ENCODE data around the gene SHISA9. TPM values are rescaled to one million over a fixed set of nuclear protein-coding genes. Genes with fewer than 3 reads are reported as not detected.

SHISA9 gene
- total RNA-seq, 1 experiment from 2014 or later = not detected

DNA sequence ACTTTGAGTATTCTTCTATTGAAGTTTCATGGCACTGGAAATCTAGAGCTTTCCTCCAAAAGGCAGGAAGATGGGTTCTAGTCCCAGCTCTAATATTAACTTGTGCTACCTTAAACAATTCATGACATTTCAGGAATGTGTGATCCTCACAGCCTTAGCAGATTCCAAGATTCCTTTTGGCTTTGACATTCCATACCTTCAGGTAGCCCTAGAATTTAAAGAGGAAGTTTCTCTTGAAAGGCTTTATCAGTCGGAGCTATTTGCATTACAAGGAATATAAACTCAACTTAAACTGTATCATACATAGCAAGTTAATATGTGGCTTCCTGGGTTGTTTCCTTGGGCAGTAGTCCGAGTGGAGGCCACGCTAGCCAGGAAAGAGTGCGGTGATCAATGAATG, 330.0 kb downstream of the SHISA9 start (continued):
- TF ChIP-seq, protein P1, sequence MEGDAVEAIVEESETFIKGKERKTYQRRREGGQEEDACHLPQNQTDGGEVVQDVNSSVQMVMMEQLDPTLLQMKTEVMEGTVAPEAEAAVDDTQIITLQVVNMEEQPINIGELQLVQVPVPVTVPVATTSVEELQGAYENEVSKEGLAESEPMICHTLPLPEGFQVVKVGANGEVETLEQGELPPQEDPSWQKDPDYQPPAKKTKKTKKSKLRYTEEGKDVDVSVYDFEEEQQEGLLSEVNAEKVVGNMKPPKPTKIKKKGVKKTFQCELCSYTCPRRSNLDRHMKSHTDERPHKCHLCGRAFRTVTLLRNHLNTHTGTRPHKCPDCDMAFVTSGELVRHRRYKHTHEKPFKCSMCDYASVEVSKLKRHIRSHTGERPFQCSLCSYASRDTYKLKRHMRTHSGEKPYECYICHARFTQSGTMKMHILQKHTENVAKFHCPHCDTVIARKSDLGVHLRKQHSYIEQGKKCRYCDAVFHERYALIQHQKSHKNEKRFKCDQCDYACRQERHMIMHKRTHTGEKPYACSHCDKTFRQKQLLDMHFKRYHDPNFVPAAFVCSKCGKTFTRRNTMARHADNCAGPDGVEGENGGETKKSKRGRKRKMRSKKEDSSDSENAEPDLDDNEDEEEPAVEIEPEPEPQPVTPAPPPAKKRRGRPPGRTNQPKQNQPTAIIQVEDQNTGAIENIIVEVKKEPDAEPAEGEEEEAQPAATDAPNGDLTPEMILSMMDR (IDR thresholded peaks at IDR 0.05 in 2 of 3, conservative IDR thresholded peaks at IDR 0.05 in 1 of 3; ENCODE audit: borderline replicate concordance in 1 of 3, insufficient read depth in 1 of 3, low read depth in 2 of 3, low read length in 2 of 3) = no peak

DNA sequence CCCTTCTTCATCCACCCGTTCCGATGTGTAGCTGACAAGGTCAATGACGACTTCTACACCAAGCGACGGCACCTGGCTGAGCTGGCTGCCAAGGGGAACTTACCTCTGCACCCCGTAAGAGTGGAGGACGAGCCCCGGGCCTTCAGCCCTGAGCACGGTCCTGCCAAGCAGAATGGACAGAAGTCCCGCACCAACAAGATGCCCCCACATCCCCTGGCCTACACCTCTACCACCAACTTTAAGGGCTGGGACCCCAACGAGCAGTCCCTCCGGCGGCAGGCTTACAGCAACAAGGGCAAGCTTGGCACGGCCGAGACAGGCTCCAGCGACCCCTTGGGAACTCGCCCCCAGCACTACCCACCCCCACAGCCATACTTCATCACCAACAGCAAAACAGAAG, 333.6 kb downstream of the SHISA9 start:
- POLR2A ChIA-PET = no interaction called here

DNA sequence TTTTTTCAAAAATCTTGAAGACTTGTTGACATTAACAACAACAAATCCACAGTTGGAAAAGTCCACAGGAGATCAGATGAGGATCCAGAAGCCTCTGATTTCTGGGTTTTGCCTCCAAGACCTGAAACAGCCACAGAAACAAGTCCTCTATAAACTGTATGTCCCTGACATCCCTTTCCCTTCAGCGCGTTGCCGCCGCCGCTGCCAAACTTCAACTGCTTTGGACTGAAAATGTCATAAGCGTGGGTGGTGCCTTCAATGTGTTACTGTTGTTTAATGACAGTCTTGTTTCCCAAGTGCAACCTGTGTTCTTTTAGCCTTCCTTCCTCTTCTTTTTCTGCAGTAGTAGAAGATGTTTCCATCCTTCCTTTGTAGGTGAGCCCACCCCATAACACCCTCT, 334.9 kb downstream of the SHISA9 start:
- Histone ChIP-seq H3K4me1 (ENCODE audit: control insufficient read depth in 1 of 2, insufficient read depth in 2 of 2, low read length in 2 of 2) (no peaks in the 10 kb centered on the region), H3K36me3 (ENCODE audit: control insufficient read depth in 1 of 2, insufficient read depth in 2 of 2, low read length in 2 of 2) (no peaks in the 10 kb centered on the region), H3K9me3 (ENCODE audit: control insufficient read depth in 1 of 2, insufficient read depth in 1 of 2, low read depth in 1 of 2, low read length in 2 of 2) (no peaks in the 10 kb centered on the region), H3K27me3 (ENCODE audit: insufficient read depth, low read length) (no peaks in the 10 kb centered on the region), H2AFZ (ENCODE audit: low read depth, low read length, poor library complexity, severe bottlenecking) (no peak overlapping the region), H3K27ac (ENCODE audit: low read depth, low read length) (no peak overlapping the region), H3K9me2 (ENCODE audit: insufficient read depth) (no peaks in the 10 kb centered on the region), H3K79me2 (ENCODE audit: insufficient read depth, low read length) (no peaks in the 10 kb centered on the region), H4K20me1 (ENCODE audit: insufficient read depth) (no peaks in the 10 kb centered on the region), H3K9ac (ENCODE audit: low read length) (no peak overlapping the region), H3K4me3 (replicated peaks in 1 of 2; ENCODE audit: low read depth in 1 of 2, low read length in 2 of 2) (no peak overlapping the region), H3K4me2 (ENCODE audit: low read length) (no peak overlapping the region)
- DNase-seq (ENCODE audit: low read depth, low spot score) = no peak
- no peak for ATAC-seq
- BruUV-seq (replicated peaks) = no TSS peak
- CTCF ChIA-PET = no interaction called here
- RAD21 ChIA-PET (ENCODE audit: low non-redundant PET in 1 of 2, low total read pairs in 2 of 2, uncharacterized antibody in 2 of 2, unreplicated experiment in 2 of 2) = no interaction called here
- intact Hi-C loops (cut with micrococcal nuclease) = no loop called here
- POLR2A ChIA-PET = no interaction called here
- TF ChIP-seq RAD21 (IDR thresholded peaks at IDR 0.05; ENCODE audit: low read depth) (no peak), TCF7L2 (IDR thresholded peaks at IDR 0.05; ENCODE audit: borderline replicate concordance, extremely low read depth, insufficient read depth, insufficient read length) (no peak), EZH2 (IDR thresholded peaks at IDR 0.05) (no peak), CEBPB (IDR thresholded peaks at IDR 0.05; ENCODE audit: low read depth) (no peak), EGR1 (IDR thresholded peaks at IDR 0.05; ENCODE audit: low read depth) (no peak), EZH2phosphoT487 (IDR thresholded peaks at IDR 0.05; ENCODE audit: borderline replicate concordance) (no peak), SRF (IDR thresholded peaks at IDR 0.05; ENCODE audit: low read depth) (no peak), CBX3 (IDR thresholded peaks at IDR 0.05; ENCODE audit: low read depth) (no peak), ZNF274 (IDR thresholded peaks at IDR 0.05; ENCODE audit: low read depth, low read length) (no peak)
- TF ChIP-seq, protein P1 (IDR thresholded peaks at IDR 0.05 in 2 of 3, conservative IDR thresholded peaks at IDR 0.05 in 1 of 3; ENCODE audit: borderline replicate concordance in 1 of 3, insufficient read depth in 1 of 3, low read depth in 2 of 3, low read length in 2 of 3) = no peak

More for the DNA sequence above, 333.6 kb downstream of the SHISA9 start:
- Histone ChIP-seq H3K79me2 (ENCODE audit: insufficient read depth, low read length) (no peaks in the 10 kb centered on the region), H3K36me3 (ENCODE audit: control insufficient read depth in 1 of 2, insufficient read depth in 2 of 2, low read length in 2 of 2) (no peaks in the 10 kb centered on the region), H3K9ac (ENCODE audit: low read length) (no peak overlapping the region), H3K27ac (ENCODE audit: low read depth, low read length) (no peak overlapping the region), H3K4me1 (ENCODE audit: control insufficient read depth in 1 of 2, insufficient read depth in 2 of 2, low read length in 2 of 2) (no peaks in the 10 kb centered on the region), H3K4me2 (ENCODE audit: low read length) (no peak overlapping the region), H4K20me1 (ENCODE audit: insufficient read depth) (no peaks in the 10 kb centered on the region), H3K27me3 (ENCODE audit: insufficient read depth, low read length) (no peaks in the 10 kb centered on the region), H3K9me3 (ENCODE audit: control insufficient read depth in 1 of 2, insufficient read depth in 1 of 2, low read depth in 1 of 2, low read length in 2 of 2) (no peaks in the 10 kb centered on the region), H3K4me3 (replicated peaks in 1 of 2; ENCODE audit: low read depth in 1 of 2, low read length in 2 of 2) (no peak overlapping the region), H2AFZ (ENCODE audit: low read depth, low read length, poor library complexity, severe bottlenecking) (no peak overlapping the region), H3K9me2 (ENCODE audit: insufficient read depth) (no peaks in the 10 kb centered on the region)
- RAD21 ChIA-PET (ENCODE audit: low non-redundant PET in 1 of 2, low total read pairs in 2 of 2, uncharacterized antibody in 2 of 2, unreplicated experiment in 2 of 2) = no interaction called here
- DNase-seq (ENCODE audit: low read depth, low spot score) (no peak), ATAC-seq (no peak)
- no TSS peak for BruUV-seq (replicated peaks)
- intact Hi-C loops (cut with micrococcal nuclease) = no loop called here
- no peak for TF ChIP-seq EGR1 (IDR thresholded peaks at IDR 0.05; ENCODE audit: low read depth)
- TF ChIP-seq SP1 (IDR thresholded peaks at IDR 0.05; ENCODE audit: low read depth) = no peak
- CTCF ChIA-PET = no interaction called here
